ENCODE results near the gene CDKAL1. TPM values are rescaled to one million over a fixed set of nuclear protein-coding genes. Genes with fewer than 3 reads are reported as not detected.

CDKAL1 gene
- total RNA-seq, 1 donor from 2014 or later: 9.1 TPM

- TF ChIP-seq CTCF (IDR thresholded peaks at IDR 0.05; ENCODE audit: borderline replicate concordance): no peak
- intact Hi-C loops (cut with micrococcal nuclease): no loop called here
- Histone ChIP-seq H3K9me3 (replicated peaks) (no peaks in the 10 kb centered on the region), H3K4me3 (no peak overlapping the region), H3K27me3 (ENCODE audit: low read depth) (no peaks in the 10 kb centered on the region), H3K4me1 (peaks cover 21% of the 10 kb centered on the region), H3K36me3 (no peaks in the 10 kb centered on the region), H3K27ac (replicated peaks) (no peak overlapping the region)
- no peak for DNase-seq
Measured at GRCh38 chr6:20954315-20954714, 420.1 kb downstream of the CDKAL1 start.

- Histone ChIP-seq H3K27ac (replicated peaks) (no peak overlapping the region), H3K9me3 (replicated peaks) (no peaks in the 10 kb centered on the region), H3K4me3 (no peak overlapping the region), H3K27me3 (ENCODE audit: low read depth) (no peaks in the 10 kb centered on the region), H3K4me1 (peaks cover 21% of the 10 kb centered on the region), H3K36me3 (no peaks in the 10 kb centered on the region)
- DNase-seq: no peak
- intact Hi-C loops (cut with micrococcal nuclease): no loop called here
- no peak for TF ChIP-seq CTCF (IDR thresholded peaks at IDR 0.05; ENCODE audit: borderline replicate concordance)
Measured at GRCh38 chr6:20955131-20955530, 420.9 kb downstream of the CDKAL1 start.

- no peaks in the 10 kb centered on the region for H3K36me3 ChIP-seq
- H3K4me3 ChIP-seq: no peak overlapping the region
- H3K4me1 ChIP-seq: peaks cover 21% of the 10 kb centered on the region
- no peak for TF ChIP-seq CTCF (IDR thresholded peaks at IDR 0.05; ENCODE audit: borderline replicate concordance)
- intact Hi-C loops (cut with micrococcal nuclease): no loop called here
- DNase-seq: no peak
- H3K9me3 ChIP-seq (replicated peaks): no peaks in the 10 kb centered on the region
- H3K27me3 ChIP-seq (ENCODE audit: low read depth): no peaks in the 10 kb centered on the region
- H3K27ac ChIP-seq (replicated peaks): no peak overlapping the region
Measured at GRCh38 chr6:20955751-20956150, 421.5 kb downstream of the CDKAL1 start.

GRCh38 chr6:20960067-20960466 lies 425.8 kb downstream of the CDKAL1 start:
- no peaks in the 10 kb centered on the region for H3K27me3 ChIP-seq (ENCODE audit: low read depth)
- H3K4me3 ChIP-seq: no peak overlapping the region
- intact Hi-C loops (cut with micrococcal nuclease): no loop called here
- DNase-seq: no peak
- TF ChIP-seq CTCF (IDR thresholded peaks at IDR 0.05; ENCODE audit: borderline replicate concordance): no peak
- no peak overlapping the region for H3K27ac ChIP-seq (replicated peaks)
- no peaks in the 10 kb centered on the region for H3K9me3 ChIP-seq (replicated peaks)
- H3K4me1 ChIP-seq: peaks cover 13% of the 10 kb centered on the region
- H3K36me3 ChIP-seq: no peaks in the 10 kb centered on the region

- TF ChIP-seq CTCF (IDR thresholded peaks at IDR 0.05; ENCODE audit: borderline replicate concordance): no peak
- DNase-seq: no peak
- peaks cover 15% of the 10 kb centered on the region for H3K36me3 ChIP-seq
- intact Hi-C loops (cut with micrococcal nuclease): no loop called here
- H3K4me3 ChIP-seq: no peak overlapping the region
- peaks cover 34% of the 10 kb centered on the region for H3K9me3 ChIP-seq (replicated peaks)
- H3K27me3 ChIP-seq (ENCODE audit: low read depth): no peaks in the 10 kb centered on the region
- no peak overlapping the region for H3K27ac ChIP-seq (replicated peaks)
- H3K4me1 ChIP-seq: no peaks in the 10 kb centered on the region
Measured at GRCh38 chr6:20965276-20965675, 431.0 kb downstream of the CDKAL1 start.

GRCh38 chr6:20965915-20966314 lies 431.7 kb downstream of the CDKAL1 start:
- intact Hi-C loops (cut with micrococcal nuclease): no loop called here
- no peak for TF ChIP-seq CTCF (IDR thresholded peaks at IDR 0.05; ENCODE audit: borderline replicate concordance)
- Histone ChIP-seq H3K4me3 (no peak overlapping the region), H3K9me3 (replicated peaks) (peaks cover 34% of the 10 kb centered on the region), H3K27me3 (ENCODE audit: low read depth) (no peaks in the 10 kb centered on the region), H3K27ac (replicated peaks) (no peak overlapping the region), H3K4me1 (no peaks in the 10 kb centered on the region), H3K36me3 (peaks cover 15% of the 10 kb centered on the region)
- DNase-seq: no peak
